HCT116 (cell line): ENCODE data around the gene HOXB1. TPM values are rescaled to one million over a fixed set of nuclear protein-coding genes. Genes with fewer than 3 reads are reported as not detected.

Experiments used
- ATAC-seq: fragments of 200-7000 bp; cut with Tn5 transposase; 2 replicates; pipeline ENCODE4 v1.9.1; 2020; ENCODE audit warnings: mild to moderate bottlenecking, moderate library complexity
- BruUV-seq: library from RNA; stranded (reverse); fragments of 400-500 nt; replicated peaks from 2 replicates; lab custom pipeline; 2021; lab: Mats Ljungman, UMichigan
- CTCF ChIA-PET: fragments of 300-600 bp; sonication (Branson Sonifier 250); formaldehyde crosslinking; loops from one replicate; lab custom pipeline; 2021; ENCODE audit warnings: antibody characterized with exemption; lab: Charles Lee
- POLR2A ChIA-PET: fragments of 300-600, 350-600 bp; sonication (Branson Sonifier 250); formaldehyde crosslinking; loops from one replicate; lab custom pipeline; 2021; ENCODE audit warnings: antibody characterized with exemption; lab: Charles Lee
- RAD21 ChIA-PET, 2 experiments: fragments of 300-600 bp; sonication (Branson Sonifier 250); formaldehyde crosslinking; loops; one replicate each; lab custom pipeline; 2023; ENCODE audit warnings: low total read pairs in 2 of 2; ENCODE audit not compliant: uncharacterized antibody in 2 of 2, unreplicated experiment in 2 of 2, low non-redundant PET in 1 of 2; lab: Charles Lee
- DNase-seq: peaks from one replicate; pipeline ENCODE4 v3.0.0-alpha.2; 2010; ENCODE audit warnings: low read depth, low spot score
- H2AFZ ChIP-seq: fragments of 200-600 bp; shearing (Covaris generic), sonication (generic); 2 replicates; pipeline ENCODE4 v1.6.1; 2017; ENCODE audit warnings: low read depth, mixed run types, mixed read lengths, antibody characterized with exemption, low read length; ENCODE audit not compliant: poor library complexity, severe bottlenecking
- H3K27ac ChIP-seq: 2 replicates; pipeline ENCODE4 v1.5.1; 2012; ENCODE audit warnings: low read depth, low read length
- H3K27me3 ChIP-seq: fragments of 200-600 bp; sonication (generic); 2 replicates; pipeline ENCODE4 v1.6.1; 2016; ENCODE audit warnings: mixed run types, low read length, mixed read lengths; ENCODE audit not compliant: insufficient read depth
- H3K36me3 ChIP-seq, 2 experiments: fragments of 200-500 bp in 1 of 2; fragments of 200-600 bp in 1 of 2; sonication (Bioruptor generic) in 1 of 2; sonication (generic) in 1 of 2; 2 replicates each; pipeline versions ENCODE4 v1.5.1 to v1.6.1; 2014 to 2016; ENCODE audit warnings: low read length in 2 of 2, inconsistent platforms in 1 of 2, mixed read lengths in 1 of 2, mixed run types in 1 of 2; ENCODE audit not compliant: insufficient read depth in 2 of 2, control insufficient read depth in 1 of 2
- H3K4me1 ChIP-seq, 2 experiments: fragments of 200-600 bp in 1 of 2; sonication (generic) in 1 of 2; 2 replicates each; pipeline versions ENCODE4 v1.5.1 to v1.6.1; 2012 to 2017; ENCODE audit warnings: low read length in 2 of 2, inconsistent platforms in 1 of 2, mild to moderate bottlenecking in 1 of 2, mixed read lengths in 1 of 2, mixed run types in 1 of 2, moderate library complexity in 1 of 2; ENCODE audit not compliant: insufficient read depth in 2 of 2, control insufficient read depth in 1 of 2
- H3K4me2 ChIP-seq: fragments of 200-600 bp; sonication (generic); 2 replicates; pipeline ENCODE4 v1.6.1; 2017; ENCODE audit warnings: mixed run types, low read length, mixed read lengths
- H3K4me3 ChIP-seq, 2 experiments: fragments of 200-600 bp in 1 of 2; sonication (generic) in 1 of 2; replicated peaks in 1 of 2; 2 replicates each; pipeline ENCODE4 v1.5.1; 2011 to 2016; ENCODE audit warnings: low read length in 2 of 2, control low read depth in 1 of 2, low read depth in 1 of 2, mild to moderate bottlenecking in 1 of 2, mixed read lengths in 1 of 2, mixed run types in 1 of 2
- H3K79me2 ChIP-seq: fragments of 200-600 bp; sonication (generic); 2 replicates; pipeline ENCODE4 v1.6.1; 2017; ENCODE audit warnings: mild to moderate bottlenecking, mixed run types, low read length, moderate library complexity, mixed read lengths; ENCODE audit not compliant: insufficient read depth
- H3K9ac ChIP-seq: fragments of 200-600 bp; sonication (generic); 2 replicates; pipeline ENCODE4 v1.6.1; 2016; ENCODE audit warnings: low read length, mixed read lengths
- H3K9me2 ChIP-seq: fragments of 200-600 bp; sonication (generic), shearing (Covaris generic); 2 replicates; pipeline ENCODE4 v1.6.1; 2017; ENCODE audit warnings: mixed run types, mild to moderate bottlenecking, moderate library complexity; ENCODE audit not compliant: insufficient read depth
- H3K9me3 ChIP-seq, 2 experiments: fragments of 200-500 bp in 1 of 2; fragments of 200-600 bp in 1 of 2; sonication (Bioruptor generic) in 1 of 2; sonication (generic) in 1 of 2; 2 replicates each; pipeline ENCODE4 v1.6.1; 2014 to 2017; ENCODE audit warnings: low read length in 2 of 2, mixed read lengths in 2 of 2, inconsistent platforms in 1 of 2, low read depth in 1 of 2, mild to moderate bottlenecking in 1 of 2, mixed run types in 1 of 2, moderate library complexity in 1 of 2; ENCODE audit not compliant: control insufficient read depth in 1 of 2, insufficient read depth in 1 of 2
- H4K20me1 ChIP-seq: fragments of 200-600 bp; sonication (generic), shearing (Covaris generic); 2 replicates; pipeline ENCODE4 v1.6.1; 2017; ENCODE audit warnings: mixed run types, mild to moderate bottlenecking, moderate library complexity; ENCODE audit not compliant: insufficient read depth
- CEBPB ChIP-seq: IDR thresholded peaks from 2 replicates; pipeline ENCODE4 v1.6.1; 2012; ENCODE audit warnings: low read depth
- ELF1 ChIP-seq: IDR thresholded peaks from 2 replicates; pipeline ENCODE4 v1.6.1; 2012; ENCODE audit warnings: low read depth, borderline replicate concordance
- FOSL1 ChIP-seq: IDR thresholded peaks from 2 replicates; pipeline ENCODE4 v1.6.1; 2012; ENCODE audit warnings: low read depth
- SRF ChIP-seq: IDR thresholded peaks from 2 replicates; pipeline ENCODE4 v1.6.1; 2012; ENCODE audit warnings: low read depth
- TCF7L2 ChIP-seq: IDR thresholded peaks from 2 replicates; pipeline ENCODE4 v1.7.0; 2011; ENCODE audit warnings: borderline replicate concordance, inconsistent platforms; ENCODE audit not compliant: insufficient read depth, insufficient read length; ENCODE audit errors: extremely low read depth
- YY1 ChIP-seq: IDR thresholded peaks from 2 replicates; pipeline ENCODE4 v1.6.1; 2011; ENCODE audit warnings: low read length, low read depth, moderate library complexity, mild to moderate bottlenecking; ENCODE audit not compliant: insufficient replicate concordance; ENCODE audit errors: extremely low read depth
- ZBTB33 ChIP-seq: IDR thresholded peaks from 2 replicates; pipeline ENCODE4 v1.6.1; 2011; ENCODE audit warnings: mild to moderate bottlenecking, low read length, moderate library complexity; ENCODE audit not compliant: insufficient replicate concordance; ENCODE audit errors: extremely low read depth
- ZNF274 ChIP-seq: fragments of 200-500 bp; sonication (Bioruptor generic); IDR thresholded peaks from 2 replicates; pipeline ENCODE4 v1.6.1; 2014; ENCODE audit warnings: mild to moderate bottlenecking, low read depth, low read length, inconsistent platforms
- intact Hi-C: fragments of 100-400 bp; cut with micrococcal nuclease; formaldehyde crosslinking; loops from 2 replicates; pipeline ENCODE4 v1.10.0; 2022
- total RNA-seq: library from RNA; stranded (reverse); gene quantifications from one replicate; pipeline ENCODE4 v1.2.1, GENCODE V29; 2021; ENCODE audit not compliant: unreplicated experiment

HOXB1 gene
- total RNA-seq, 1 experiment from 2014 or later: not detected

- H3K4me1 ChIP-seq: no peaks in the 10 kb centered on the region
- no peaks in the 10 kb centered on the region for H3K9me2 ChIP-seq
- CTCF ChIA-PET: interaction anchor here (1.7 kb wide), 1 partner anchor 9 kb away, joined by 4 read pairs; no protein-coding TSS in a partner anchor
- peaks cover 25% of the 10 kb centered on the region; the same call in 1 of the 2 replicates for H3K27me3 ChIP-seq
- POLR2A ChIA-PET: interaction anchor here (1.2 kb wide), 1 partner anchor 10 kb away, joined by 3 read pairs; no protein-coding TSS in a partner anchor
- TF ChIP-seq ZBTB33 (no peak), ELF1 (no peak), FOSL1 (no peak), YY1 (no peak), SRF (no peak), CEBPB (no peak), ZNF274 (no peak), TCF7L2 (no peak)
- DNase-seq (no peak), ATAC-seq (no peak)
- RAD21 ChIA-PET: no interaction called here
- H3K9me3 ChIP-seq: no peaks in the 10 kb centered on the region
- H3K36me3 ChIP-seq: no peaks in the 10 kb centered on the region
- H2AFZ ChIP-seq: no peak overlapping the region
- H4K20me1 ChIP-seq: no peaks in the 10 kb centered on the region
- no peak overlapping the region for H3K4me2 ChIP-seq
- BruUV-seq: no TSS peak
- no peak overlapping the region for H3K27ac ChIP-seq
- intact Hi-C loops: no loop called here
- H3K79me2 ChIP-seq: no peaks in the 10 kb centered on the region
- H3K4me3 ChIP-seq: no peak overlapping the region
- no peak overlapping the region for H3K9ac ChIP-seq
These were observed 17.7 kb downstream of the HOXB1 start for GRCh38 chr17:48513097-48513496.
